ENCODE results near the gene UBE2J2.

UBE2J2 gene

GRCh38 chr1:1255078-1255477, 18.6 kb downstream of the UBE2J2 start:
- ATAC-seq: no peak
- TF ChIP-seq ZC3H10 (CRISPR knock-in tag; IDR thresholded peaks at IDR 0.05) (no peak), OSR1 (CRISPR knock-in tag; IDR thresholded peaks at IDR 0.05) (no peak), ESRRG (CRISPR knock-in tag; IDR thresholded peaks at IDR 0.05) (no peak), BACH2 (CRISPR knock-in tag; IDR thresholded peaks at IDR 0.05; ENCODE audit: borderline replicate concordance) (no peak)

GRCh38 chr1:1254667-1254998, 19.0 kb downstream of the UBE2J2 start:
- TF ChIP-seq PPARA (CRISPR knock-in tag; IDR thresholded peaks at IDR 0.05; ENCODE audit: borderline replicate concordance) (no peak), TCF4 (CRISPR knock-in tag; IDR thresholded peaks at IDR 0.05; ENCODE audit: borderline replicate concordance) (no peak), ZFP3 (CRISPR knock-in tag; IDR thresholded peaks at IDR 0.05) (no peak), ZNF70 (CRISPR knock-in tag; IDR thresholded peaks at IDR 0.05) (no peak), GLIS3 (CRISPR knock-in tag; IDR thresholded peaks at IDR 0.05) (no peak)
- TF ChIP-seq, protein P1, sequence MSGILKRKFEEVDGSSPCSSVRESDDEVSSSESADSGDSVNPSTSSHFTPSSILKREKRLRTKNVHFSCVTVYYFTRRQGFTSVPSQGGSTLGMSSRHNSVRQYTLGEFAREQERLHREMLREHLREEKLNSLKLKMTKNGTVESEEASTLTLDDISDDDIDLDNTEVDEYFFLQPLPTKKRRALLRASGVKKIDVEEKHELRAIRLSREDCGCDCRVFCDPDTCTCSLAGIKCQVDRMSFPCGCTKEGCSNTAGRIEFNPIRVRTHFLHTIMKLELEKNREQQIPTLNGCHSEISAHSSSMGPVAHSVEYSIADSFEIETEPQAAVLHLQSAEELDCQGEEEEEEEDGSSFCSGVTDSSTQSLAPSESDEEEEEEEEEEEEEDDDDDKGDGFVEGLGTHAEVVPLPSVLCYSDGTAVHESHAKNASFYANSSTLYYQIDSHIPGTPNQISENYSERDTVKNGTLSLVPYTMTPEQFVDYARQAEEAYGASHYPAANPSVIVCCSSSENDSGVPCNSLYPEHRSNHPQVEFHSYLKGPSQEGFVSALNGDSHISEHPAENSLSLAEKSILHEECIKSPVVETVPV (CRISPR knock-in tag; IDR thresholded peaks at IDR 0.05): no peak
- ATAC-seq: no peak

DNA sequence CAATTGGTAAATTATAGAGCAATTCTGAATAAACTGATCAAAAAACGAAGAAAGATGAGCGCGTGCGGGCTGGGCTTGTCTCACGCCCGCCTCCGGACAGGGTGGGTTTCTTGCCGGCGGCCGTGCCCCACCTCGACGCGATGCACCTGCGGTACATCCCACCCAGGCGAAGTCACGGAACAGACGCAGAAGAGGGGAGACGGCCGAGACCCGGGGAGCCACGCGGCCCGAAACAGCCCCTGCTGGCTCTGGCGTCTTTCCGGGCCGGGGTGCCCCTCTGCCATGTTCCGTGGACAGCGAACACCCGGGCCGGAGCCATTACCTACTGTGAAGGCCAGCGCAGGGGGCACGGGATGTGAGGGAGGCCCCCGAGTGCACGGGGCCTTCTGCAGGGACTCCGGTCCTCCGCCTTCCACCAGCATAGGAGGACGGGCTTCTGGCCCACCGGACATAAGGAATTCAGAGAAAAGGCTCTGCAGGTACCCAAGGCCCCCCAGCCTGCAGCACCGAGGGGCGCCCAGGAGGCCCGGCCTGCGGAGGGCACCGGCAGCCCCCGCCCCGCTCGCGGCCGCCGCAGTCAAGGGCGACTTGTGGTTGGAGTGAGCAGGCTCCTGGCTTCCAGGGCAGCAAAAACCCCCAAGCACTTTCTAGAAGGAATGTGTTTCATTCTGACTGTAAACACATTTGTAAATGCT, 19.5 kb downstream of the UBE2J2 start:
- TF ChIP-seq ESRRG (CRISPR knock-in tag; IDR thresholded peaks at IDR 0.05): no peak
- no peak for TF ChIP-seq BACH2 (CRISPR knock-in tag; IDR thresholded peaks at IDR 0.05; ENCODE audit: borderline replicate concordance)
- TF ChIP-seq, protein P1 (CRISPR knock-in tag; IDR thresholded peaks at IDR 0.05): no peak
- no peak for TF ChIP-seq TCF4 (CRISPR knock-in tag; IDR thresholded peaks at IDR 0.05; ENCODE audit: borderline replicate concordance)
- no peak for TF ChIP-seq TOX (CRISPR knock-in tag; IDR thresholded peaks at IDR 0.05; ENCODE audit: borderline replicate concordance)
- TF ChIP-seq PPARA (CRISPR knock-in tag; IDR thresholded peaks at IDR 0.05; ENCODE audit: borderline replicate concordance): no peak
- no peak for TF ChIP-seq GLIS3 (CRISPR knock-in tag; IDR thresholded peaks at IDR 0.05)
- TF ChIP-seq CREB5 (CRISPR knock-in tag; IDR thresholded peaks at IDR 0.05; ENCODE audit: low read depth): no peak
- TF ChIP-seq ARNTL (CRISPR knock-in tag; IDR thresholded peaks at IDR 0.05; ENCODE audit: borderline replicate concordance, low read depth): no peak
- no peak for TF ChIP-seq ZC3H10 (CRISPR knock-in tag; IDR thresholded peaks at IDR 0.05)
- TF ChIP-seq ZFP30 (CRISPR knock-in tag; IDR thresholded peaks at IDR 0.05): no peak
- no peak for TF ChIP-seq ZNF8 (CRISPR knock-in tag; IDR thresholded peaks at IDR 0.05)
- TF ChIP-seq OSR1 (CRISPR knock-in tag; IDR thresholded peaks at IDR 0.05): no peak
- ATAC-seq: no peak

DNA sequence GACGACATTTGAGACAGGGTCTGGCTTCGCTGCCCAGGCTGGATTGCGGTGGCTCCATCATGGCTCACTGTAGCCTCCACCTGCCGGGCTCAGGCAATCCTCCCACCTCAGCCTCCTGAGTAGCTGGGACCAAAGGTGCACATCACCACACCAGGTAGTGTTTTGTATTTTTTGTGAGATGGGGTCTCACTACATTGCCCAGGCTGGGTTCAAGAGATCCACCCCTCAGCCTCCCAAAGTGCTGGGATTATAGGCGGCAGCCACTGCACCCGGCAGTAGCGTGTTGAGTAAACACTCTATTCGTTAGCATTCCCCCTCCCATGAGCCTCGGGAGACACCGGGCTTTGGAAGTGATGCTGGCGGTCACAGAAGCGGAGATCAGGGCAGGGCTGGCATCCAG, 20.3 kb downstream of the UBE2J2 start:
- ATAC-seq: no peak
- TF ChIP-seq OSR1 (CRISPR knock-in tag; IDR thresholded peaks at IDR 0.05) (no peak), ZNF8 (CRISPR knock-in tag; IDR thresholded peaks at IDR 0.05) (no peak), ZNF565 (CRISPR knock-in tag; conservative IDR thresholded peaks at IDR 0.05; ENCODE audit: low read depth) (no peak), BACH2 (CRISPR knock-in tag; IDR thresholded peaks at IDR 0.05; ENCODE audit: borderline replicate concordance) (no peak), TSHZ2 (CRISPR knock-in tag; IDR thresholded peaks at IDR 0.05) (no peak), SNAI2 (CRISPR knock-in tag; IDR thresholded peaks at IDR 0.05) (no peak), ZC3H10 (CRISPR knock-in tag; IDR thresholded peaks at IDR 0.05) (no peak), ZFP30 (CRISPR knock-in tag; IDR thresholded peaks at IDR 0.05) (no peak), TOX (CRISPR knock-in tag; IDR thresholded peaks at IDR 0.05; ENCODE audit: borderline replicate concordance) (no peak), CSDC2 (CRISPR knock-in tag; IDR thresholded peaks at IDR 0.05) (no peak), ZFP3 (CRISPR knock-in tag; IDR thresholded peaks at IDR 0.05) (no peak), GLIS3 (CRISPR knock-in tag; IDR thresholded peaks at IDR 0.05) (no peak), ESRRG (CRISPR knock-in tag; IDR thresholded peaks at IDR 0.05) (no peak), ZNF70 (CRISPR knock-in tag; IDR thresholded peaks at IDR 0.05) (no peak), PPARA (CRISPR knock-in tag; IDR thresholded peaks at IDR 0.05; ENCODE audit: borderline replicate concordance) (no peak)
- TF ChIP-seq, protein P1 (CRISPR knock-in tag; IDR thresholded peaks at IDR 0.05): no peak
- TF ChIP-seq, protein P2, sequence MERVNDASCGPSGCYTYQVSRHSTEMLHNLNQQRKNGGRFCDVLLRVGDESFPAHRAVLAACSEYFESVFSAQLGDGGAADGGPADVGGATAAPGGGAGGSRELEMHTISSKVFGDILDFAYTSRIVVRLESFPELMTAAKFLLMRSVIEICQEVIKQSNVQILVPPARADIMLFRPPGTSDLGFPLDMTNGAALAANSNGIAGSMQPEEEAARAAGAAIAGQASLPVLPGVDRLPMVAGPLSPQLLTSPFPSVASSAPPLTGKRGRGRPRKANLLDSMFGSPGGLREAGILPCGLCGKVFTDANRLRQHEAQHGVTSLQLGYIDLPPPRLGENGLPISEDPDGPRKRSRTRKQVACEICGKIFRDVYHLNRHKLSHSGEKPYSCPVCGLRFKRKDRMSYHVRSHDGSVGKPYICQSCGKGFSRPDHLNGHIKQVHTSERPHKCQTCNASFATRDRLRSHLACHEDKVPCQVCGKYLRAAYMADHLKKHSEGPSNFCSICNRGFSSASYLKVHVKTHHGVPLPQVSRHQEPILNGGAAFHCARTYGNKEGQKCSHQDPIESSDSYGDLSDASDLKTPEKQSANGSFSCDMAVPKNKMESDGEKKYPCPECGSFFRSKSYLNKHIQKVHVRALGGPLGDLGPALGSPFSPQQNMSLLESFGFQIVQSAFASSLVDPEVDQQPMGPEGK (CRISPR knock-in tag; IDR thresholded peaks at IDR 0.05; ENCODE audit: borderline replicate concordance): no peak
- TF ChIP-seq, protein P3, sequence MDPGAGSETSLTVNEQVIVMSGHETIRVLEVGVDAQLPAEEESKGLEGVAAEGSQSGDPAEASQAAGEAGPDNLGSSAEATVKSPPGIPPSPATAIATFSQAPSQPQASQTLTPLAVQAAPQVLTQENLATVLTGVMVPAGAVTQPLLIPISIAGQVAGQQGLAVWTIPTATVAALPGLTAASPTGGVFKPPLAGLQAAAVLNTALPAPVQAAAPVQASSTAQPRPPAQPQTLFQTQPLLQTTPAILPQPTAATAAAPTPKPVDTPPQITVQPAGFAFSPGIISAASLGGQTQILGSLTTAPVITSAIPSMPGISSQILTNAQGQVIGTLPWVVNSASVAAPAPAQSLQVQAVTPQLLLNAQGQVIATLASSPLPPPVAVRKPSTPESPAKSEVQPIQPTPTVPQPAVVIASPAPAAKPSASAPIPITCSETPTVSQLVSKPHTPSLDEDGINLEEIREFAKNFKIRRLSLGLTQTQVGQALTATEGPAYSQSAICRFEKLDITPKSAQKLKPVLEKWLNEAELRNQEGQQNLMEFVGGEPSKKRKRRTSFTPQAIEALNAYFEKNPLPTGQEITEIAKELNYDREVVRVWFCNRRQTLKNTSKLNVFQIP (CRISPR knock-in tag; IDR thresholded peaks at IDR 0.05; ENCODE audit: borderline replicate concordance, low read depth): no peak

Measured in SK-N-SH treated with all-trans-retinoic acid at 6 μM for 48 hours (cell line).